Anterior cingulate cortex (tissue), 58 donors: ENCODE data around the gene DGCR2.
"Not testable (repeated sequence)": the region's sequence is repeated elsewhere in the genome, so short reads cannot be mapped to it uniquely, and the experiment has no call there.

Experiments used
- DNase-seq, 58 donors: peaks; one replicate each; lab custom pipeline; 2025; lab: John Stamatoyannopoulos, UW

The DGCR2 gene

GRCh38 chr22:19018256-19018655 lies 104.0 kb downstream of the DGCR2 start:
- no peak for DNase-seq

- peak in 21 of 58 donors; percentile 23 to 72 (median 37) for DNase-seq
Measured at GRCh38 chr22:19016081-19016766, 106.0 kb downstream of the DGCR2 start.

- DNase-seq, result no peak
Measured at GRCh38 chr22:19014886-19015285, 107.3 kb downstream of the DGCR2 start.

- not testable (repeated sequence) for DNase-seq
Measured at GRCh38 chr22:19013881-19014598, 108.2 kb downstream of the DGCR2 start.

- not testable (repeated sequence) for DNase-seq
Measured at GRCh38 chr22:19013411-19013810, 108.8 kb downstream of the DGCR2 start.

- DNase-seq, result no peak
Measured at GRCh38 chr22:19012308-19012986, 109.8 kb downstream of the DGCR2 start.

GRCh38 chr22:19011611-19012010 lies 110.6 kb downstream of the DGCR2 start:
- not testable (repeated sequence) for DNase-seq

- no peak for DNase-seq
Measured at GRCh38 chr22:19011075-19011474, 111.1 kb downstream of the DGCR2 start.

GRCh38 chr22:19005905-19006304 lies 116.3 kb downstream of the DGCR2 start:
- no peak for DNase-seq

- no peak for DNase-seq
Measured at GRCh38 chr22:19004471-19004870, 117.7 kb downstream of the DGCR2 start.

- DNase-seq, result no peak
Measured at GRCh38 chr22:19003508-19003907, 118.7 kb downstream of the DGCR2 start.

GRCh38 chr22:19002684-19003038 lies 119.6 kb downstream of the DGCR2 start:
- no peak for DNase-seq

GRCh38 chr22:19001204-19001603 lies 121.0 kb downstream of the DGCR2 start:
- DNase-seq, result no peak

GRCh38 chr22:19000106-19000505 lies 122.1 kb downstream of the DGCR2 start:
- not testable (repeated sequence) for DNase-seq

- no peak for DNase-seq
Measured at GRCh38 chr22:18999416-18999815, 122.8 kb downstream of the DGCR2 start.

- no peak for DNase-seq
Measured at GRCh38 chr22:18999008-18999407, 123.2 kb downstream of the DGCR2 start.

- peak in 22 of 58 donors; percentile 13 to 66 (median 36) for DNase-seq
Measured at GRCh38 chr22:18997925-18998315, 124.3 kb downstream of the DGCR2 start.

- no peak for DNase-seq
Measured at GRCh38 chr22:18997306-18997924, 124.8 kb downstream of the DGCR2 start.

GRCh38 chr22:18996376-18996900 lies 125.8 kb downstream of the DGCR2 start:
- DNase-seq, result no peak

GRCh38 chr22:18995327-18995711 lies 126.9 kb downstream of the DGCR2 start:
- no peak for DNase-seq
